WTC11 (cell line): ENCODE results near the gene MACO1. TPM values are rescaled to one million over a fixed set of nuclear protein-coding genes. Genes with fewer than 3 reads are reported as not detected.

Experiments
- ATAC-seq: fragments of 200-7000 bp; cut with Tn5 transposase; 2 replicates; pipeline ENCODE4 v1.10.0; 2021; ENCODE audit warnings: mild to moderate bottlenecking, moderate library complexity
- CTCF ChIA-PET: fragments of 300-600 bp; sonication (Branson Sonifier 250); formaldehyde crosslinking; loops from one replicate; lab custom pipeline; 2021; ENCODE audit warnings: antibody characterized with exemption; lab: Charles Lee
- POLR2A ChIA-PET: fragments of 350-600 bp; sonication (Branson Sonifier 250); formaldehyde crosslinking; loops from one replicate; lab custom pipeline; 2021; ENCODE audit warnings: antibody characterized with exemption; lab: Charles Lee
- DNase-seq: peaks from one replicate; pipeline ENCODE4 v3.0.0; 2021; ENCODE audit warnings: low spot score
- H3K27ac Mint-ChIP-seq: 2 replicates; pipeline ENCODE4 v1.8.0; 2021; ENCODE audit warnings: mixed read lengths
- H3K27me3 Mint-ChIP-seq: 2 replicates; pipeline ENCODE4 v1.8.0; 2021; ENCODE audit warnings: low read depth, mild to moderate bottlenecking, moderate library complexity, mixed read lengths
- H3K36me3 Mint-ChIP-seq: 2 replicates; pipeline ENCODE4 v1.8.0; 2021; ENCODE audit warnings: mixed read lengths
- H3K4me1 Mint-ChIP-seq: 2 replicates; pipeline ENCODE4 v1.8.0; 2022; ENCODE audit warnings: mixed read lengths
- H3K4me3 Mint-ChIP-seq: 2 replicates; pipeline ENCODE4 v1.8.0; 2021; ENCODE audit warnings: mild to moderate bottlenecking, moderate library complexity, mixed read lengths
- H3K9me3 Mint-ChIP-seq: 2 replicates; pipeline ENCODE4 v1.8.0; 2021; ENCODE audit warnings: mixed read lengths
- AFF4 ChIP-seq: sonication (generic); formaldehyde crosslinking; IDR thresholded peaks from 2 replicates; pipeline ENCODE4 v1.8.1; 2023; ENCODE audit warnings: mild to moderate bottlenecking, missing genetic modification reagents, borderline replicate concordance
- ATF6 ChIP-seq: sonication (generic); formaldehyde crosslinking; IDR thresholded peaks from 2 replicates; pipeline ENCODE4 v1.8.1; 2023; ENCODE audit warnings: mild to moderate bottlenecking, missing genetic modification reagents
- CBFB ChIP-seq: sonication (generic); formaldehyde crosslinking; IDR thresholded peaks from 2 replicates; pipeline ENCODE4 v1.8.1; 2022; ENCODE audit warnings: mild to moderate bottlenecking, low read depth, missing genetic modification reagents
- CDX4 ChIP-seq: fragments of 250-450 bp; sonication (Bioruptor Pico); IDR thresholded peaks from 2 replicates; pipeline ENCODE4 v1.9.0; 2021; ENCODE audit warnings: moderate library complexity, mild to moderate bottlenecking, inconsistent platforms, borderline replicate concordance
- ELF4 ChIP-seq: sonication (generic); formaldehyde crosslinking; IDR thresholded peaks from 2 replicates; pipeline ENCODE4 v1.8.1; 2022; ENCODE audit warnings: low read depth, mild to moderate bottlenecking, moderate library complexity, missing genetic modification reagents
- GABPB1 ChIP-seq: sonication (generic); formaldehyde crosslinking; IDR thresholded peaks from 2 replicates; pipeline ENCODE4 v1.8.1; 2023; ENCODE audit warnings: mild to moderate bottlenecking, missing genetic modification reagents
- GRHL2 ChIP-seq: fragments of 250-450 bp; sonication (Bioruptor Pico); IDR thresholded peaks from 2 replicates; pipeline ENCODE4 v1.8.0; 2022; ENCODE audit warnings: mild to moderate bottlenecking, moderate library complexity; ENCODE audit not compliant: insufficient replicate concordance, severe bottlenecking
- GTF2I ChIP-seq: fragments of 250-450 bp; sonication (Bioruptor Pico); conservative IDR thresholded peaks from 2 replicates; pipeline ENCODE4 v1.4.0; 2021; ENCODE audit warnings: mild to moderate bottlenecking
- HMGXB4 ChIP-seq: sonication (generic); formaldehyde crosslinking; IDR thresholded peaks from 2 replicates; pipeline ENCODE4 v1.8.1; 2023; ENCODE audit warnings: mild to moderate bottlenecking, moderate library complexity, missing genetic modification reagents
- JAZF1 ChIP-seq: fragments of 250-450 bp; sonication (Bioruptor Pico); IDR thresholded peaks from 2 replicates; pipeline ENCODE4 v1.9.0; 2021; ENCODE audit warnings: moderate library complexity, mild to moderate bottlenecking, inconsistent platforms
- JUN ChIP-seq: sonication (generic); formaldehyde crosslinking; IDR thresholded peaks from 2 replicates; pipeline ENCODE4 v1.8.0; 2023; ENCODE audit warnings: mild to moderate bottlenecking, missing genetic modification reagents
- KAT7 ChIP-seq: sonication (generic); formaldehyde crosslinking; IDR thresholded peaks from 2 replicates; pipeline ENCODE4 v1.8.1; 2023; ENCODE audit warnings: missing genetic modification reagents, mild to moderate bottlenecking, borderline replicate concordance
- MAX ChIP-seq: sonication (generic); formaldehyde crosslinking; IDR thresholded peaks from 2 replicates; pipeline ENCODE4 v1.8.0; 2022; ENCODE audit warnings: mild to moderate bottlenecking, missing genetic modification reagents
- MXD4 ChIP-seq: fragments of 250-450 bp; sonication (Bioruptor Pico); IDR thresholded peaks from 2 replicates; pipeline ENCODE4 v1.8.0; 2021; ENCODE audit warnings: mild to moderate bottlenecking, moderate library complexity, borderline replicate concordance
- NFATC4 ChIP-seq: fragments of 250-450 bp; sonication (Bioruptor Pico); IDR thresholded peaks from 2 replicates; pipeline ENCODE4 v1.9.0; 2021; ENCODE audit warnings: mild to moderate bottlenecking
- NR1H2 ChIP-seq: sonication (generic); formaldehyde crosslinking; IDR thresholded peaks from 2 replicates; pipeline ENCODE4 v1.9.0; 2021; ENCODE audit warnings: mild to moderate bottlenecking, moderate library complexity, missing genetic modification reagents
- NR2C2 ChIP-seq: sonication (generic); formaldehyde crosslinking; IDR thresholded peaks from 2 replicates; pipeline ENCODE4 v1.8.0; 2022; ENCODE audit warnings: mild to moderate bottlenecking, missing genetic modification reagents
- ZMAT4 ChIP-seq: fragments of 250-450 bp; sonication (Bioruptor Pico); IDR thresholded peaks from 2 replicates; pipeline ENCODE4 v1.9.0; 2021; ENCODE audit warnings: mild to moderate bottlenecking
- ZNF281 ChIP-seq: sonication (generic); formaldehyde crosslinking; IDR thresholded peaks from 2 replicates; pipeline ENCODE4 v1.8.0; 2023; ENCODE audit warnings: mild to moderate bottlenecking, missing genetic modification reagents
- total RNA-seq: library from RNA; stranded (reverse); gene quantifications from 3 replicates; pipeline ENCODE4 v1.2.3, GENCODE V29; 2021

Gene MACO1
- total RNA-seq, 1 experiment from 2014 or later: 9.5 TPM

- TF ChIP-seq MXD4 (CRISPR knock-in tag): no peak
- no peak for TF ChIP-seq KAT7 (CRISPR knock-in tag)
- TF ChIP-seq JAZF1 (CRISPR knock-in tag): no peak
- TF ChIP-seq JUN: no peak
- no peak for TF ChIP-seq CDX4
- no peak for TF ChIP-seq NFATC4 (CRISPR knock-in tag)
- no peak for TF ChIP-seq HMGXB4 (CRISPR knock-in tag)
- no peak for TF ChIP-seq CBFB
Measured at GRCh38 chr1:25467616-25468015, 36.9 kb downstream of the MACO1 start (continued).

- H3K36me3 Mint-ChIP-seq: no peaks in the 10 kb centered on the region
- H3K27ac Mint-ChIP-seq: no peak overlapping the region
- H3K9me3 Mint-ChIP-seq: no peaks in the 10 kb centered on the region
- no peaks in the 10 kb centered on the region; the same call in 1 of the 2 replicates for H3K27me3 Mint-ChIP-seq
- ChIA-PET POLR2A (interaction anchor here (0.7 kb wide), 1 partner anchor 53 kb away, joined by 3 read pairs; no protein-coding TSS in a partner anchor), CTCF (interaction anchor here (0.6 to 1.3 kb wide), 2 partner anchors 18 to 33 kb away, joined by 3 to 4 read pairs; no protein-coding TSS in a partner anchor)
- H3K4me1 Mint-ChIP-seq: no peaks in the 10 kb centered on the region
- no peak for TF ChIP-seq JAZF1 (CRISPR knock-in tag)
- TF ChIP-seq AFF4 (CRISPR knock-in tag): no peak
- no peak for TF ChIP-seq MAX (CRISPR knock-in tag)
- no peak for TF ChIP-seq CDX4
- no peak for TF ChIP-seq NR1H2 (CRISPR knock-in tag)
- TF ChIP-seq ZNF281 (CRISPR knock-in tag): no peak
- TF ChIP-seq NR2C2 (CRISPR knock-in tag): no peak
- TF ChIP-seq GRHL2 (CRISPR knock-in tag): no peak
- TF ChIP-seq GTF2I: no peak
- TF ChIP-seq ZMAT4 (CRISPR knock-in tag): no peak
- TF ChIP-seq GABPB1 (CRISPR knock-in tag): no peak
- TF ChIP-seq ATF6 (CRISPR knock-in tag): no peak
- no peak for TF ChIP-seq NFATC4 (CRISPR knock-in tag)
- no peak for TF ChIP-seq ELF4 (CRISPR knock-in tag)
- DNase-seq: no peak
- no peak overlapping the region for H3K4me3 Mint-ChIP-seq
- ATAC-seq: no peak
Measured at GRCh38 chr1:25468033-25468432, 37.3 kb downstream of the MACO1 start.
